HG02852 (cell line): ENCODE data around the gene PUS1.
"Not testable (repeated sequence)": the region's sequence is repeated elsewhere in the genome, so short reads cannot be mapped to it uniquely, and the experiment has no call there.

Source experiments
- ATAC-seq: cut with Tn5 transposase; IDR thresholded peaks from one replicate; pipeline ENCODE4 v1.9.1; 2021; ENCODE audit warnings: mild to moderate bottlenecking, moderate library complexity; ENCODE audit not compliant: unreplicated experiment

Gene PUS1

DNA sequence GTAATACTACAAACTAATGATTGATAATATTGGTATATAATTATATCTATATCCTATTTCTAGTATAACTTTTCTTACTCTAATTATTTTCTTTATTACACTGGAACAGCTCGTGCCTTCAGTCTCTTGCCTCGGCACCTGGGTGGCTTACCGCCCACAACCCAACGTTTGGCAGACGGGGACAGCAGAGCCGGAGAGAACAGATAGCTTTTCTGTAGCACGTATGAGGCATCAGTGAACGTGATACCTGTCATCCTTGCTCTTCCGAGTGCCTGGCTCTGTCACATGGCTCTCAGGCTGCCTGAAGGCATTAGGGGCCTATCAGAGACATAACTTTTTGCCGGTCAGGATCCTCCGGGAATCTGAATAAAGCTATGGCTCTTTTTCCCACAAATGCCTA, 5.5 kb downstream of the PUS1 start:
- no peak for ATAC-seq

DNA sequence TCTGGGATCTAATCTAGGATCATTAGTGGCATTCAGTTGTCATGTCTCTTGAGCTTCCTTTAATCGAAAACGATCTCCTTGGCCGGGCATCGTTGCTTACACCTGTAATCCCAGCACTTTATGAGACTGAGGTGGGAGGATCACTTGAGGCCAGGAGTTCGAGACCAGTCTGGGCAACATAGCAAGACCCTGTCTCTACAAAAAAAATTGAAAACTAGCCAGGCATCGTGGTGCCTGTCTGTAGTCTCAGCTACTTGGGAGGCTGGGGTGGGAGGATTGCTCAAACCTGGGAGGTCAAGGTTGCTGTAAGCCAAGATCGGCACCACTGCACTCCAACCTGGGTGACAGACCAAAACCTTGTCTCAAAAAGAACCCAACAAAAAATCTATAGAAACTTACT, 9.0 kb downstream of the PUS1 start:
- no peak for ATAC-seq

DNA sequence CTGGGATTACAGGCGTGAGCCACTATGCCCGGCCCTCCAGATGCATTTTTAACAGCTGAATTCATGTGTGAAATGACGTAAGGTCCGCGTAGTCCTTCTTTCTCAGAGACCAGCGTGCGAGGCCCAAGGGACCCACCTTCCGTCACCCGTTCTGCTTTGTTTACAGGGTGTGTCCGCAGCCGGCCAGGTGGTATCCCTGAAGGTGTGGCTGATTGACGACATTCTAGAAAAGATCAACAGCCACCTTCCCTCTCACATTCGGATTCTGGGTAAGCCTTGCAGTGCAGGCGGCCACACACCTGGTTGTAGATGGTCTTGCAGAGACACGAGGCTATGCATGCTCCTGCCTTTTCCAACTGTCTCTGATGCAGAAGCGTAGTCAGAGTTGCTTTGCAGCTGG, 9.9 kb downstream of the PUS1 start:
- ATAC-seq, result no peak

DNA sequence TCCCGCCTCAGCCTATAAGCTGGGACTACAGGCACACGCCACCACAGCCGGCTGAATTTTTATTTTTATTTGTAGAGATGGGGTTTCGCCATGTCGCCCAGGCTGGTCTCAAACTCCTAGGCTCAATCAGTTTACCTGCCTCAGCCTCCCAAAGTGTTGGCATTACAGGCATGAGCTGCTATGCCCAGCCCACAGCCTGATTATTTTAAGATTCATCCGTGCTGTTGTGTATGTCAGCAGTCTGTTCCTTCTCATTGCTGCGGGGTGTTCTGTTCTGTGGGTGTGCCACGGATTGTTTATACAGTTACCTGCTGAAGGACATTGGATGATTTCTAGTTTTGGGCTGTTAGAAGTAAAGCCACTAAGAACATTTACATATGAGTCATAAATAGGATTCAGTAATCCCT, 11.1 kb downstream of the PUS1 start:
- ATAC-seq, result no peak

DNA sequence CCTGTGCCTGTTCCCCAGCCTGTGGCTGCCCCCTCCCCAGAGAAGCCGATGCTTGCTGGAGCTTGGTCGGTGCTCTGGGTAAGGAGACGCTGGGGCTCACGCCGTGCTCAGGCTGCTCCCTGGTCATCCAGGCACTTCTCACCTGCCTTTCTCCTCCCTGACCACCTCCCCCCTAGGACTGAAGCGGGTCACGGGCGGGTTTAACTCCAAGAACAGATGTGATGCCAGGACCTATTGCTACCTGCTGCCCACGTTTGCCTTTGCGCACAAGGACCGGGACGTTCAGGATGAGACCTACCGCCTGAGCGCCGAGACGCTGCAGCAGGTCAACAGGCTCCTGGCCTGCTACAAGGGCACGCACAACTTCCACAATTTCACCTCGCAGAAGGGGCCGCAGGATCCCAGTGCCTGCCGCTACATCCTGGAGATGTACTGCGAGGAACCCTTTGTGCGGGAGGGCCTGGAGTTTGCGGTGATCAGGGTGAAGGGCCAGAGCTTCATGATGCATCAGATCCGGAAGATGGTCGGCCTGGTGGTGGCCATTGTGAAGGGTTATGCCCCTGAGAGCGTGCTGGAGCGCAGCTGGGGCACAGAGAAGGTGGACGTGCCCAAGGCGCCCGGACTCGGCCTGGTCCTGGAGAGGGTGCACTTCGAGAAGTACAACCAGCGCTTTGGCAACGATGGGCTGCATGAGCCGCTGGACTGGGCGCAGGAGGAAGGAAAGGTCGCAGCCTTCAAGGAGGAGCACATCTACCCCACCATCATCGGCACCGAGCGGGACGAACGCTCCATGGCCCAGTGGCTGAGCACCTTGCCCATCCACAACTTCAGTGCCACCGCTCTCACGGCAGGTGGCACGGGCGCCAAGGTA, 12.3 kb downstream of the PUS1 start:
- ATAC-seq, result no peak

DNA sequence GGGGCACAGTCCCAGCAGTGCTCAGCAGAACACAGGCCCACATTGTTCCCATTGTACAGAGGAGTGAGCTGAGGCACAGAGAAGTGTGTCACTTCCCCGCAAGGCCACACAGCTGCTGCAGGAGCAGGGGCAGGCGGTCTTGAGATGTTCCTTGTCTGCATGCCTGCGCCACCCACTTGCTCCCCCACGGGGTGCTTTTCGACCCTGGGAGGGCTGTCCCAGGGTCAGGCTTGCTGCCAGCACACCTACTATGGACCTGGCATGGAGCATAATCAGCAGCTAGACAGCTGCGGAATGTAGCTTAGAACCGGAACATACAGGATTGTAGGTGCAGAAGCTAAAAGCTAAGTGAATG, 12.9 kb downstream of the PUS1 start:
- no peak for ATAC-seq

DNA sequence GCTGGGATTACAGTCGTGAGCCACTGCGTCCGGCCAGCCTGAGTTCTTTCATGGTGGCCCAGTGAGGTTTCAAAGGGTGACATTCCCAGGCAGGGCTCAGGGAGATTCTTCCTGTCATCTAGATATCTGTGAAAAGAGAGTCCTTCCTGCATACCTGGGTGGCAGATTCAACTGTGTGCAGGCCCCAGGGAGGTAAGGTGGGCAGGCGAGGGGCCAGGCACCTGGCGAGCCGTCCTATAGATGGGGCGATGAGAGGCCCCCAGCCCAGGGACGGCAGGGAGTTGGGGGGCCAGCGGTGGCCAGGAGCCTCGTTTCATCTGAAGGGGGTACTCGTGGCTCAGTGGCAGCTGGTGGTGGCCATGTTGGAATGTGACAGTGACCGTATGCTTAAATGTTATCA, 13.6 kb downstream of the PUS1 start:
- ATAC-seq, result no peak

DNA sequence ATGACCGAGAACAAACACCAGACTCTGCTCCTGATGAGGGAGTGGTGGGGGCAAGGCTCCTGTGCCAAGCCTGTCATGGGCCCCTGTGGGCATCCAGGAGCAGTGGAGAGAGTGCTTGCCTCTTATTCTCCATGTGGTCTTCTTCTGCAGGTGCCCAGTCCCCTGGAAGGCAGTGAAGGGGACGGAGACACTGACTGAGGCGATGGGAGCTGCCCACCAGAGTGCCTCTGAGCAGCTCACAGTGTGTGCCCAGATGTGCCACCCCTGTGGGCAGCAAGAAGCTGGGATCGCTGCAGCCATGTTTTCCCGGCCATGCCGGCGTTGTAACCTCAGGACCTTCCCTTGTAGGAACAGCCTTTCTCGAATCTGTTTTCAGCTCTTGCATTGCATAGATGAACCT, 14.3 kb downstream of the PUS1 start:
- ATAC-seq, result no peak

DNA sequence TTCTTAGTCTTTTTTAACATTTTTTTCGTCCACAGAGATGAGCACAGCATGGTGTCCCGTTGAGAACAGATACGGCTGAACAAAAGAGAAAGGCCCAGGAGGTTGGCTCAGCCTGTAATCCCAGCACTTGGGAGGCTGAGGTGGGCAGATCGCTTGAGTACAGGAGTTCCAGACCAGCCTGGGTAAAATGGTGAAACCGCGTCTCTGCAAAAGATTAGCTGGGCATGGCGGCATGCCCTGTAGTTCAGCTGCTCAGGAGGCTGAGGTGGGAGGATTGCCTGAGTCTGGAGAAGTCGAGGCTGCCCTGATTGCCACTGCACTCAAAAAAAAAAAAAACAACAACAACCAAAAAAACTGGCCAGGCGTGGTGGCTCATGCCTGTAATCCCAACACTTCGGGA, 14.8 kb downstream of the PUS1 start:
- no peak for ATAC-seq

DNA sequence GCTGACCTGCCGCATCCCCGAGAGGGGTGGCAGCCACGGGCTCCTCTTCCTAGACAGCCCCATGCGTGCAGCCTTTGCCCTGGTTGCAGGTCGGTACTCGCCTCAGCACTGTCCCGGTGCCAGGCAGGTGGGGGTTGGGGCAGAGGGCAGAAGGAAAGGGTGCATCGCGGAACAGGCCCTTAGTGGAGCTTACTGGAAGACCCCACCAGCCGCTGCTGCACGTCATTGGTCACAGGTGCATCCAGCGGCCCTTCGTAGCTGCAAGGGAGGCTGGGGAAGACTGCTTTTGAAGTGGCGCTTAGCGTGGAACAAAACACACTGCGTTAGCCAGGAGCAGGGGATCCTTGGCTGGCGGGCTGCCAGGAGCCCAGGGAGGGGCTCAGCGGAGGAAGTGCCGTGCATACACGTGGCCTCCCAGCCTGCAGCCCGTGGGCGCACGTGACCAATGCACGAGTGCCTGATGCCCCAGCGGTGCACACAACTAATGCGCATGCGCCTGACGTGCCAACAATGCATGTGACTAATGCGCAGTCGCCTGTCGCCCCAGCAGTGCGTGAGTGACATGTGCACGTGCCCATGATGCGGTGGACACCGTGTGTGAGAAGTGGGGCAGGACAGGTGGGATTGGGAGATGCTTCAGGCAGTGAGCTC, 15.7 kb downstream of the PUS1 start:
- ATAC-seq, result no peak

DNA sequence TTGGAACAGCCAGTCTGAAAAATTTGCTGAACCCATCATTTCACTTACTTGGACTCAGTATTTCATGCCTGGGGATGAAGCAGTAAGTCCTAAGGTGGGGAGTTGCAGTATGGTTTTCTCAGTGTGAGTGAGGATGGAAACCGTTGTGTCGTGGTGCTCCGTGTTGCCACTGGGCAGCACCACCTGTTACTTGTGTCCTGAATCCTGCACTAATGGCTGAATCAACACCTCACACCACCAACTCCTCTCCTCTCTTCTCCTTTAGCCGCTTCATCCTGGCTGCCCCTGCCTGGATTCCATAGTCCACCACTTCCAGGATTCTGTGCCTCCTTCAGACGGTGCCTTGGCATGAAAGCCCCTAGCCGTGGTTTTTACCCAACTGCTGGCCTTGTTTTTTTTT, 17.7 kb downstream of the PUS1 start:
- no peak for ATAC-seq

DNA sequence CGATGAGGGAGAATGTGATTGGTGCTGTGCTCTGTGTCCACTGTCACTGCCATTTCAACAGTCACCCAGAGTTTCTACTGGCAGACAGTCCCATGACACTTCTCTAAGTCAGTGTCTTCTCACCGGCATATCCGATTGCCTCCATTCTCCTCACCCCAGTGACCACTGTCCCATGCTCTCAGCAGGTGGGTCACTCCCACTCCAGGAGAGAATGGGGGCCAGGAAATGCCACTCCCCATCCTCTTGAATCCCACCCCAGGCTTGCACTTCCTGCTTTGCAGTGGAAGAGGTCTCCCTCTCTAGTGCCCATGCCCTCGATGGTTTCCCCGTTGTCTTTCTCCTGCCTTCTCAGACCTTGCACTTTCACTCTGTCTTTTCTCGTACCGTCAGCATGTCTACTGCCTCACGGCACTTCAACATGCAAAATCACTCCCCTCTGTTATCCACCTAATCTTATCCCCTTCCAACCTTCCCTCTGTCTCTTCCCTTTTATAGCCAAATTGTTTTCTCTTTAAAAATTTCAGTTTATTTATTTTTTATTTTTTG, 18.5 kb downstream of the PUS1 start:
- no peak for ATAC-seq

DNA sequence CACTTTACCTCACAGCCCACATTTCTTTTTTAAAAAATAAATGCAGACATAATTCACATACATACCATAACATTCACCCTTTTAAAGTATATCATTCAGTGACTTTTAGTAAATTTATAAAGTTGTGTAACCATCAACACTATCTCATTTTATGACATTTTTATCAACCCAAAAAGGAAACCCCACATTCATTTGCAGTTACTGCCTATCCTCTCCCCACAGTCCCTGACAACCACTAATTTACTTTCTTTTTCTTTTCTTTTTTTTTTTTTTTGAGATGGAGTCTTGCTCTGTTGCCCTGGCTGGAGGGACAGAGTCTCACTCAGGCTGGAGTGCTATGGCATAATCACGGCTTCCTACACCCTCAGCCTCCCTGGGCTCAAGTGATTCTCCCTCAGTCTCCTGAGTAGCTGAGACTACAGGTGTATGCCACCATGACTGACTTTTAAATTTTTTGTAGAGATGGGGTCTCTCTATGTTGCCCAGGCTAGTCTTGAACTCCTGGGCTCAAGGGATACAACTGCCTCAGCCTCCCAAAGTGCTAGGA, 19.2 kb downstream of the PUS1 start:
- ATAC-seq, result no peak

DNA sequence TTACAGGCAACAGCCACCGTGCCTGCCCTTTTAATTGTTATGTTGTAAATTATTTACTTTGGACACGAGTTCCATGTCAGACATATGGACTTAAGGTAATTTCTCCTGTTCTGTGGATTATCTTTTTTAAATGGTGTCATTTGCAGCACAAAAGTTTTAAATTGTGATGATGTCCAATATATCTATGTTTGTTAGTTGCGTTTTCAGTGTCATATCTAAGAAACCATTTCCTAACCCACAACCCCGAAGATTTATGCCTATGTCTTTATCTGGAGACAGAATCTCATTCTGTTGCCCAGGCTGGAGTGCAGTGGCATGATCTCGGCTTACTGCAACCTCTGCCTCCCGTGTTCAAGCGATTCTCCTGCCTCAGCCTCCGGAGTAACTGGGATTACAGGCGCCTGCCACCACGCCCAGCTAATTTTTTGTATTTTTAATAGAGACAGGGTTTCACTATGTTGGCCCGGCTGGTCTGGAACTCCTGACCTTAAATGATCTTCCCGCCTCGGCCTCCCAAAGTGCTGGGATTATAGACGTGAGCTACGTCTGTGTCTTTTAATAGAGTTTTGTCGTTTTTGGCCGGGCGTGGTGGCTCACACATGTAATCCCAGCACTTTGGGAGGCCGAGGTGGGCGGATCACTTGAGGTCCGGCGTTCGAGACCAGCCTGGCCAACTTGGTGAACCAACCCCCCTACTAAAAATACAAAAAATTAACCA, 19.8 kb downstream of the PUS1 start:
- ATAC-seq, result not testable (repeated sequence)

DNA sequence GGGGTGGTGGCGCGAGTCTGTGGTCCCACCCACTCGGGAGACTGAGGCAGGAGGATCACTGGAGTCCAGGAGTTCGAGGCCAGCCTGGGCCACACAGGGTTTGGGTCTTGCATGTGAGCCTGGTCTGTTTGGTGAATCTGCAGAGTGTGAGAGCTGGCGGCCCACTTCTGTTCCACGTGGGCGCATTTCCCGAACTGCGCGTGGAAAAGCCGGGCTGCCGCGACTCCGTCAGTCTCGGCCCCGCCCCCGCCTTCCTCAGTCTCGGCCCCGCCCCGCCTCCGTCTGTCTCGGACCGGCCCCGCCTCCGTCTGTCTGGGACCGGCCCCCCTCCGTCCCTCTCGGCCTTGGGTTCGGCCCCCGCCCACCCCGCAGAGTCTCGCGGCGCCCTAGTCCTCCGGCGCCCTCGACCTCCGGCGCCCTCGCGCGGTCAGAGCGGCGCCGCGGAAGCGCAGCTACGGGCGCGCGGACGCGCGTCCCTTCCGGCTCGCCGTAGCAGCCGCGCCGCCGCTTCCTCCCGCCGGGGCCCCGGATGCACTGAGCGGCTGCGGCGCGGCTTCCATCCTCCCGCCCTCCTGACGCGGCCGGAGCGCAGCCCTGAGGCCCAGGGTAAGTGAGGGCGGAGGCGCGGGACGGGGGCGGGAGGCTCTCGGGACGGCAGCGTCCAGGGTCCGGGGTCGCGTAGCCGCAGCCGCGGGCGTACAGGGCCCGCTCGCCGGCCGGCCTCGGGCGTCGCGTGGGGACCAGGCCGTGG, 20.5 kb downstream of the PUS1 start, which contains the start of gene EP400:
TSS of gene EP400 (plus strand) at position 512 of the 751 bp plus-strand sequence. CDS start 10,678 bp downstream, outside the sequence.
- ATAC-seq, result peak; percentile 88

DNA sequence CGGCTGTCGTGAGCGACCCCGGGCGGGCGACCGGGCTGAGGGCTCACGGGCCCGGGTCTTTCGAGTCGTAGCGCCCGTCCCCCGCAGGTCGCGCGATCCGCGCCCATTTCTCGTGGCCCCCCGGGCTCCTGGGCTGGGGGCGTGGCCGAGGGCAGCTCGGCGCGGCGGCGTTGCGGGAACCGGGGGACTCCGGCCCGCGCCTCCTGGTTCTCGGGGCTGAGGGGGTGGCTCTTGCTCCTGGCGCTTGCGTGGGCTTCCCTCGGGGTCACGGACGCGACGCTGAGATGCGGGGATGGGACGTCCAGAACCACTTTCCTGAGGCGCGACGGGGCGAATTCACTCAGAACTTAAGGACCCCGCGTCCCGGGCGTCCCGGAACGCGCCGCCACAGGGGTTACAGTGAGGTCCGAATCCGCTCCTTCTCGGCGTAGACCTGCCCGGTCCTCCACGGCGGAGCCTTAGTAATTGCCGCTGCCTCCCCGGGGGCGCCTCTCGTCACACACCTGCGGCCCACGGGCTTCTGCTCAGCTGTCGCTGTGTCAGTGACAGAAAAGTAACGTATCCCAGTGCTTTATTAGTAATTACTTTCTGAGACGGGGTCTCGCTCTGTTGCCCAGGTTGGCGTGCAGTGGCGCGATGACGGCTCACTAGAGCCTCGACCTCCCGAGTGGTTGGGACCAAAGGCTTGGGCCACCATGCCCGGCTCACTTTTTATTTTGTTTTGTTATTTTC, 21.3 kb downstream of the PUS1 start:
- peak; percentile 33 for ATAC-seq

DNA sequence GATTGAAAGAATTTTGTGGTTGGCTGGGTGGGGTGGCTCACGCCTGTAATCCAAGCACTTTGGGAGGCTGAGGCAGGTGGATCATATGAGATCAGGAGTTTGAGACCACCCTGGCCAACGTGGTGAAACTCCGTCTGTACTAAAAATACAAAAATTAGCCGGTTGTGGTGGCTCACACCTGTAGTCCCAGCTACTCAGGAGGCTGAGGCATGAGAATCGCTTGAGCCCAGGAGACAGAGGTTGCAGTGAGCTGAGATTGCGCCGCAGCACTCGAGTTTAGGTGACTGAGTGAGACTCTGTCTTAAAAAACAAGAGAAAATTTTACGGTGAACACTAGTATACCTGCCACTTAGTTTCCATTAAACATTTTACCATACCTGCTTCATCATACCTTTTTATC, 24.7 kb downstream of the PUS1 start:
- not testable (repeated sequence) for ATAC-seq

DNA sequence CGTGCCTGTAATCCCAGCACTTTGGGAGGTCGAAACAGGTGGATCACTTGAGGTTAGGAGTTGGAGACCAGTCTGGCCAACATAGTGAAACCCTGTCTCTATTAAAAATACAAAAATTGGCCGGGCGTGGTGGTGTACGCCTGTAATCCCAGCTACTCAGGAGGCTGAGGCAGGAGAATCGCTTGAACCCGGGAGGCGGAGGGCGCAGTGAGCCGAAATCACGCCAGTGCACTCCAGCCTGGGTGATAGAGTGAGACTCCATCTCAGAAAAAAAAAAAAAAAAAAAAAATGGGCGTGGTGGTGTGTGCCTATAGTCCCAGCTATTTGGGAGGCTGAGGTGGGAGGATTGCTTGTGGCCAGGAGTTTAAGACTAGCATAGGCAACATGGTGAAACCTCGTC, 25.4 kb downstream of the PUS1 start:
- ATAC-seq, result not testable (repeated sequence)

DNA sequence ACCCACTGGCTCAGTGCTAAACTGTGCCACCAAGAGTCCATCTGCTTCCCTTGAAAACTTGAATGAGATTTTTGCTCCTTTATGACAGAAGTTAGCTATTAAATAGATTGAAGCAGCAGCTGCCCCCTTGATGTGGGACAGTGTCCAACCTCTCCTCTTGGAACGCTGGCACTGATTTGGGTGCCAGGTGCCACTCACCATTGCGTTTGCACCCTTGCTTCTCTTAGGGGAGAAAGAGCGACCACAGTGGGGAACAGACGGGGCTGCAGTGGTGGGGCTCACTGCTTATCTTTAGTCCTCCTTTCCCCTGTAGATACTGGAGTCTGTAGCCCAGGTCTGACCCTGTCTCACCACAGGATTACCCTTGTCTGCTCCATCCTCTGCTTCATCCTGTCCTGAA, 30.0 kb downstream of the PUS1 start:
- ATAC-seq, result no peak
